ENCODE measurements around the gene ZNF879.

ZNF879 gene

GRCh38 chr5:178991190-178992145, 32.1 kb upstream of the ZNF879 start:
- Histone ChIP-seq H3K9ac (ENCODE audit: low read length in 5 of 5) (no peak overlapping the region), H3K27ac (ENCODE audit: low read depth, low read length) (no peak overlapping the region), H3K4me3 (ENCODE audit: low read depth in 1 of 5, low read length in 5 of 5) (no peak overlapping the region), H3K9me3 (ENCODE audit: control insufficient read depth in 5 of 5, low read length in 5 of 5) (peaks cover 3 to 41% (median 35%) of the 10 kb centered on the region in 5 donors), H3K27me3 (ENCODE audit: control insufficient read depth in 5 of 5, insufficient read depth in 4 of 5, low read length in 5 of 5) (peaks cover 8 to 41% (median 22%) of the 10 kb centered on the region in 5 donors), H3K4me1 (ENCODE audit: control insufficient read depth in 5 of 5, insufficient read depth in 5 of 5, low read length in 5 of 5) (peaks cover 0 to 3% (median 0%) of the 10 kb centered on the region in 5 donors), H3K36me3 (ENCODE audit: control insufficient read depth in 5 of 5, insufficient read depth in 5 of 5, low read length in 5 of 5) (no peaks in the 10 kb centered on the region)

- peaks cover 3 to 32% (median 25%) of the 10 kb centered on the region in 5 donors for H3K9me3 ChIP-seq (ENCODE audit: control insufficient read depth in 5 of 5, low read length in 5 of 5)
- peaks cover 0 to 3% (median 0%) of the 10 kb centered on the region in 5 donors for H3K4me1 ChIP-seq (ENCODE audit: control insufficient read depth in 5 of 5, insufficient read depth in 5 of 5, low read length in 5 of 5)
- peaks cover 8 to 45% (median 27%) of the 10 kb centered on the region in 5 donors for H3K27me3 ChIP-seq (ENCODE audit: control insufficient read depth in 5 of 5, insufficient read depth in 4 of 5, low read length in 5 of 5)
- no peak overlapping the region for H3K27ac ChIP-seq (ENCODE audit: low read depth, low read length)
- H3K9ac ChIP-seq (ENCODE audit: low read length in 5 of 5) = no peak overlapping the region
- no peak overlapping the region for H3K4me3 ChIP-seq (ENCODE audit: low read depth in 1 of 5, low read length in 5 of 5)
- H3K36me3 ChIP-seq (ENCODE audit: control insufficient read depth in 5 of 5, insufficient read depth in 5 of 5, low read length in 5 of 5) = no peaks in the 10 kb centered on the region
Observed at GRCh38 chr5:178992291-178992895, 31.2 kb upstream of the ZNF879 start.

- H3K4me1 ChIP-seq (ENCODE audit: control insufficient read depth in 5 of 5, insufficient read depth in 5 of 5, low read length in 5 of 5) = peaks cover 0 to 3% (median 0%) of the 10 kb centered on the region in 5 donors
- H3K27ac ChIP-seq (ENCODE audit: low read depth, low read length) = no peak overlapping the region
- no peaks in the 10 kb centered on the region for H3K36me3 ChIP-seq (ENCODE audit: control insufficient read depth in 5 of 5, insufficient read depth in 5 of 5, low read length in 5 of 5)
- H3K4me3 ChIP-seq (ENCODE audit: low read depth in 1 of 5, low read length in 5 of 5) = no peak overlapping the region
- H3K9ac ChIP-seq (ENCODE audit: low read length in 5 of 5) = no peak overlapping the region
- H3K27me3 ChIP-seq (ENCODE audit: control insufficient read depth in 5 of 5, insufficient read depth in 4 of 5, low read length in 5 of 5) = peaks cover 8 to 45% (median 27%) of the 10 kb centered on the region in 5 donors
- H3K9me3 ChIP-seq (ENCODE audit: control insufficient read depth in 5 of 5, low read length in 5 of 5) = peaks cover 3 to 27% (median 21%) of the 10 kb centered on the region in 5 donors
Observed at GRCh38 chr5:178993236-178993765, 30.3 kb upstream of the ZNF879 start.

GRCh38 chr5:178993955-178994579, 29.5 kb upstream of the ZNF879 start:
- peaks cover 0 to 3% (median 0%) of the 10 kb centered on the region in 5 donors for H3K4me1 ChIP-seq (ENCODE audit: control insufficient read depth in 5 of 5, insufficient read depth in 5 of 5, low read length in 5 of 5)
- H3K9ac ChIP-seq (ENCODE audit: low read length in 5 of 5) = no peak overlapping the region
- H3K27me3 ChIP-seq (ENCODE audit: control insufficient read depth in 5 of 5, insufficient read depth in 4 of 5, low read length in 5 of 5) = peaks cover 8 to 45% (median 27%) of the 10 kb centered on the region in 5 donors
- H3K27ac ChIP-seq (ENCODE audit: low read depth, low read length) = no peak overlapping the region
- peaks cover 3 to 20% (median 19%) of the 10 kb centered on the region in 5 donors for H3K9me3 ChIP-seq (ENCODE audit: control insufficient read depth in 5 of 5, low read length in 5 of 5)
- H3K36me3 ChIP-seq (ENCODE audit: control insufficient read depth in 5 of 5, insufficient read depth in 5 of 5, low read length in 5 of 5) = no peaks in the 10 kb centered on the region
- H3K4me3 ChIP-seq (ENCODE audit: low read depth in 1 of 5, low read length in 5 of 5) = no peak overlapping the region

GRCh38 chr5:178994580-178995340, 28.8 kb upstream of the ZNF879 start, which contains the start of gene GRM6:
Gene GRM6 (minus strand): TSS chr5:178995320. CDS start chr5:178994944, 376 bp downstream.
- Histone ChIP-seq H3K27ac (ENCODE audit: low read depth, low read length) (no peak within 1 kb of the TSS), H3K27me3 (ENCODE audit: control insufficient read depth in 5 of 5, insufficient read depth in 4 of 5, low read length in 5 of 5) (peaks cover 8 to 45% (median 27%) of the 10 kb centered on the region in 5 donors), H3K4me3 (ENCODE audit: low read depth in 1 of 5, low read length in 5 of 5) (no peak within 1 kb of the TSS), H3K9me3 (ENCODE audit: control insufficient read depth in 5 of 5, low read length in 5 of 5) (peaks cover under 1 to 14% (median 12%) of the 10 kb centered on the region in 5 donors), H3K9ac (ENCODE audit: low read length in 5 of 5) (no peak within 1 kb of the TSS), H3K36me3 (ENCODE audit: control insufficient read depth in 5 of 5, insufficient read depth in 5 of 5, low read length in 5 of 5) (no peaks in the 10 kb centered on the region), H3K4me1 (ENCODE audit: control insufficient read depth in 5 of 5, insufficient read depth in 5 of 5, low read length in 5 of 5) (peaks cover 0 to 3% (median 0%) of the 10 kb centered on the region in 5 donors)

GRCh38 chr5:178995341-178995690, 28.3 kb upstream of the ZNF879 start:
- no peak overlapping the region for H3K4me3 ChIP-seq (ENCODE audit: low read depth in 1 of 5, low read length in 5 of 5)
- H3K4me1 ChIP-seq (ENCODE audit: control insufficient read depth in 5 of 5, insufficient read depth in 5 of 5, low read length in 5 of 5) = peaks cover 0 to 3% (median 0%) of the 10 kb centered on the region in 5 donors
- H3K9ac ChIP-seq (ENCODE audit: low read length in 5 of 5) = no peak overlapping the region
- peaks cover 0 to 8% (median 7%) of the 10 kb centered on the region in 5 donors for H3K9me3 ChIP-seq (ENCODE audit: control insufficient read depth in 5 of 5, low read length in 5 of 5)
- H3K27me3 ChIP-seq (ENCODE audit: control insufficient read depth in 5 of 5, insufficient read depth in 4 of 5, low read length in 5 of 5) = peaks cover 8 to 45% (median 27%) of the 10 kb centered on the region in 5 donors
- H3K27ac ChIP-seq (ENCODE audit: low read depth, low read length) = no peak overlapping the region
- H3K36me3 ChIP-seq (ENCODE audit: control insufficient read depth in 5 of 5, insufficient read depth in 5 of 5, low read length in 5 of 5) = no peaks in the 10 kb centered on the region

- Histone ChIP-seq H3K36me3 (ENCODE audit: control insufficient read depth in 5 of 5, insufficient read depth in 5 of 5, low read length in 5 of 5) (no peaks in the 10 kb centered on the region), H3K27ac (ENCODE audit: low read depth, low read length) (no peak overlapping the region), H3K4me1 (ENCODE audit: control insufficient read depth in 5 of 5, insufficient read depth in 5 of 5, low read length in 5 of 5) (peaks cover 0 to 3% (median 0%) of the 10 kb centered on the region in 5 donors), H3K27me3 (ENCODE audit: control insufficient read depth in 5 of 5, insufficient read depth in 4 of 5, low read length in 5 of 5) (peaks cover 8 to 45% (median 27%) of the 10 kb centered on the region in 5 donors), H3K9ac (ENCODE audit: low read length in 5 of 5) (no peak overlapping the region), H3K9me3 (ENCODE audit: control insufficient read depth in 5 of 5, low read length in 5 of 5) (peaks cover 0 to 4% (median 2%) of the 10 kb centered on the region in 5 donors), H3K4me3 (ENCODE audit: low read depth in 1 of 5, low read length in 5 of 5) (no peak overlapping the region)
Observed at GRCh38 chr5:178996156-178996555, 27.4 kb upstream of the ZNF879 start.

GRCh38 chr5:178997191-178997590, 26.4 kb upstream of the ZNF879 start:
- H3K4me1 ChIP-seq (ENCODE audit: control insufficient read depth in 5 of 5, insufficient read depth in 5 of 5, low read length in 5 of 5) = peaks cover 0 to 3% (median 0%) of the 10 kb centered on the region in 5 donors
- no peak overlapping the region for H3K4me3 ChIP-seq (ENCODE audit: low read depth in 1 of 5, low read length in 5 of 5)
- no peaks in the 10 kb centered on the region for H3K36me3 ChIP-seq (ENCODE audit: control insufficient read depth in 5 of 5, insufficient read depth in 5 of 5, low read length in 5 of 5)
- H3K9ac ChIP-seq (ENCODE audit: low read length in 5 of 5) = no peak overlapping the region
- H3K9me3 ChIP-seq (ENCODE audit: control insufficient read depth in 5 of 5, low read length in 5 of 5) = peaks cover 0 to 4% (median 2%) of the 10 kb centered on the region in 5 donors
- H3K27ac ChIP-seq (ENCODE audit: low read depth, low read length) = no peak overlapping the region
- H3K27me3 ChIP-seq (ENCODE audit: control insufficient read depth in 5 of 5, insufficient read depth in 4 of 5, low read length in 5 of 5) = peaks cover 8 to 40% (median 26%) of the 10 kb centered on the region in 5 donors

- peaks cover 8 to 30% (median 21%) of the 10 kb centered on the region in 5 donors for H3K27me3 ChIP-seq (ENCODE audit: control insufficient read depth in 5 of 5, insufficient read depth in 4 of 5, low read length in 5 of 5)
- H3K4me1 ChIP-seq (ENCODE audit: control insufficient read depth in 5 of 5, insufficient read depth in 5 of 5, low read length in 5 of 5) = peaks cover 0 to 3% (median 0%) of the 10 kb centered on the region in 5 donors
- H3K4me3 ChIP-seq (ENCODE audit: low read depth in 1 of 5, low read length in 5 of 5) = no peak overlapping the region
- no peak overlapping the region for H3K9ac ChIP-seq (ENCODE audit: low read length in 5 of 5)
- no peak overlapping the region for H3K27ac ChIP-seq (ENCODE audit: low read depth, low read length)
- no peaks in the 10 kb centered on the region for H3K36me3 ChIP-seq (ENCODE audit: control insufficient read depth in 5 of 5, insufficient read depth in 5 of 5, low read length in 5 of 5)
- peaks cover 0 to 6% (median 3%) of the 10 kb centered on the region in 5 donors for H3K9me3 ChIP-seq (ENCODE audit: control insufficient read depth in 5 of 5, low read length in 5 of 5)
Observed at GRCh38 chr5:178998441-178998840, 25.2 kb upstream of the ZNF879 start.
